ENCODE measurements around the gene ADGRD1.
"Not testable (repeated sequence)": the region's sequence is repeated elsewhere in the genome, so short reads cannot be mapped to it uniquely, and the experiment has no call there.

Gene ADGRD1

DNA sequence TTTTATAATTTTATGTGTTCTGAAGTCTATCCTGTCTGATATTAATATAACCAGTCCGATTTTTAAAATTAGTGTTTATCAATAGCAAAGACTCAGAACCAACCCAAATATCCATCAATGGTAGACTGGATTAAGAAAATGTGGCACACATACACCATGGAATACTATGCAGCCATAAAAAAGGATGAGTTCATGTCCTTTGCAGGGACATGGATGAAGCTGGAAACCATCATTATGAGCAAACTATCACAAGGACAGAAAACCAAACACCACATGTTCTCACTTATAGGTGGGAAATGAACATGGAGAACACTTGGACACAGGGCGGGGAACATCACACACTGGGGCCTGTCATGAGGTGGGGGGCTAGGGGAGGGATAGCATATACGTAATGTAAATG, 16.2 kb upstream of the ADGRD1 start:
- DNase-seq (ENCODE audit: low spot score), result not testable (repeated sequence)

DNA sequence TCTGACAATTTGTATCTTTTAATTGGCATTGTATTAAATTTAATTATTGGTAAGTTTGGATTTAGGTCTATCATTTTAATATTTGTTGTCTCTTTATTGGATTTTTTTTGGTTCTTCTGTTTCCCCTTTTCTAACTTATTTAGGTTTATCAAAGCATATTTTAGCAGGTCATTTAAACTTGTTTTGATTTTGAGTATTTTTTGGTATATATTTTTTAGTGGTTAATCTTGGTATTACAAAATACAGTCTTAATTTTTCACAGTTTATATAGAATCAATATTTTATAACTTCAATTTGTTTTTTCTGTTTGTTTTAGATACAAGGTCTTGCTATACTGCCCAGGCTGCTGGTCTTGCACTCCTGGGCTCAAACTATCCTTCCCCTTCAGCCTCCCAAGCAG, 15.5 kb upstream of the ADGRD1 start:
- no peak for DNase-seq (ENCODE audit: low spot score)

DNA sequence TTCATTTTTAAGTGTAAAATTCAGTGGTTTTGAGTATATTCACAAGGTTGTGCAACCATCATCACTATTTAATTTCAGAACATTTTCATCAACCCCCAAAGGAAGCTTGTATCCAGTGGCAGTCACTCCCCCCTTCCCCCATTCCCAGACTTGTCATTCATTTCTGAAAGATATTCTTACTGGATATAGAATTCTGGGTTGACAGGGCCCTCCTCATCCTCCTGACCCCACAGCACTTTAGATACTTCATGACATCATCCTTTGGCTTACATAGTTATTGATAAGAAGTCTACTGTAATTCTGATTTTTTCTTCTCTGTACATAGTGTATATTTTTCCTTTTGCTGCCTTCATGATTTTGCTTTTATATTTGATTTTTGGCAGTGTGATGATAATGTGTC, 8.8 kb upstream of the ADGRD1 start:
- no peak for DNase-seq (ENCODE audit: low spot score)

DNA sequence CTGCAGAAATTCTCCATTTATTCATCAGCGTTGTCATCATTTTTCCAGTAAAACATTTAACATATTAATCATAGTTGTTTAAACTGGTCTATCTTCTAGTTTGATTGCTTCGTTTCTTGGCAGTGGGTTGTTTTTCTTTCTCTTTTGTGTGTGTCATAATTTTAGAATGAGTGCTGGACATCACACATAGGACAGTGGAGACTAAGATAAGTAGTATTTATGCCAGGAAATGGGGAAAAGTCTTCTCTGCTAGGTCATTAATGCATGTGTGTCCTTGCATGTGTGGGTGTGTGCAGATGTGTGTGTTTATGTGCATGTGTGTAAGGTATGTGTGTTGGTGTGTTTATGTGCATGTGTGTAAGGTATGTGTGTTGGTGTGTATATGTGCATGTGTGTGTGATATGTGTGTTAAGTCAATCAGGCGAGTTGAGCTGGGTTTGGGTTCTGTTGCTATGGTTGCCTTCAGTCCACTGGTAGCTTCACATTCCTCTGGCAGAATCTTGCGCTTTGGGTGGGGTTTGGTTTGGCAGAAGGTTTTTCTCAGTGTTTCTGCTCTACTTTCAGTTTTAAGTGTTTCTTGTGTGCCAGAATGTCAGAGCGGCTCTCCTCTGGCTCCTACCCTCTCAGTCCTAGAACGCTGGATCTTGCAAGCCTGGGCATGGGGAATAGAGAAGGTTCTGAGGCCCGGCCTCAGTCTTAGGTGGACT, 7.8 kb upstream of the ADGRD1 start:
- peak; percentile 82 for DNase-seq (ENCODE audit: low spot score)

DNA sequence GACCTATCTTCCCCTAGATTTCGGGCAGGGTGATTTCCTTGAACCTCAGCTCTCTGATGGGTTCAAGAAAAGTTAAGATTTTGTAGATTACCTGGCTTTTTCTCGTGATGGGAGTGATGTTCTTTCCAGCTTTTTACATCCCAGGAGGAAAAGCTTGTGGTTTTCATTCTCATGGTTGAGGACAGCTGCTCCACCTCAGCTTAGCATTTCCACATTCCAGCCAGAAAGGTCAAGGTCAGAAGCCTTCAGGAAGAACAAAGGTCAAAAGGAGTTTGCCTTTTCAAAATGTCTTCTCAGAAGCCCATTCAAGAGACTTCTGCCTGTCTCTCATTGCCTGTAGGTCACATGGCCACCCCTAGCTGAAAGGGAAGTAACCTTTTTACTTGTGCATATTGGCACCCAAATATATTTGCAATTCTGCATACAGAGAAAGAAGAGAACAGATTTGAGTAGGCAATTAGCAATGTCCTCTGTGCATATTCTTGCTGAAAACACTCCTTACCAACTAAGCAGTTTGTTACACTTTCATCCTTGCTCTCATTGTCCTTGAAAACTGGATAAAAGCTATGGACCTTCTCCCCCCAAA, 6.6 kb upstream of the ADGRD1 start:
- no peak for DNase-seq (ENCODE audit: low spot score)

DNA sequence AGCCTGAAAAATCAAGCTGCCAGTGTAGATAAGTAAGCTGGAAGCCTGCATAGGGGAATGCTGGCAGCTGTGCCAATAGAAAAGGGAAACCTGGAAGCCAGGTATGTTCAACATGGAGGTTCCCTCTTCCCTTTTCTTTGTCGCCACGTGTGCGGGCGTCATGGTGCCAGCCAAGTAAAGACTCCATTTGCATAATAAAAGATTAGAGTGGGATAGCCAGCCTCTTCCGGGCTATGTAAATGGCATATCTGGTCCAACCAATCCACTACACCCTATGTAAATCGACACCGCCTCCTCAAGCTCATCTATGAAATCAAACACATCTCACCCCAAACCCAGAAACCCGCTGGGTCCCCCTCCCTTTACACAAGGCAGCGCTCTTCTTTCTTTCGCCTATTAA, 5.6 kb upstream of the ADGRD1 start:
- DNase-seq (ENCODE audit: low spot score), result no peak

DNA sequence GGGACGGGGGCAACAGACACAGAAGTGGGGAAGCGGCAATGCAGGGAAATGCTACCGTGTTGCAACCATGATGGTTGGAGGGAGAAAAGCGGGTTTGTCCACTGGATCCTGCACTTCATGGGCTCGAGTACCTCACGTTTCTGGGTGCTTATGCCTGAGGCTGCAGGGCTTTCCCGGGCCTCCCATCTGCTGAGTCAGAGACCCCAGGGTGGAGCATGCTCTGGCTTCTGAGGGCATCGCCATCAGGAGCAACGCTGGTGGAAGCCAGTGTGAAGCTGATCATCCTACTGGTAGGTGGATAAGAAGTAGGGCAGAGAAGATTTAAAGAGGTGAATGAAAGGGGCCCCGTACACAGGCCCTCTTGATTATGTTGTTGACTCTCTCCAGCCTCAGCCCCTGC, 5.0 kb upstream of the ADGRD1 start:
- no peak for DNase-seq (ENCODE audit: low spot score)

DNA sequence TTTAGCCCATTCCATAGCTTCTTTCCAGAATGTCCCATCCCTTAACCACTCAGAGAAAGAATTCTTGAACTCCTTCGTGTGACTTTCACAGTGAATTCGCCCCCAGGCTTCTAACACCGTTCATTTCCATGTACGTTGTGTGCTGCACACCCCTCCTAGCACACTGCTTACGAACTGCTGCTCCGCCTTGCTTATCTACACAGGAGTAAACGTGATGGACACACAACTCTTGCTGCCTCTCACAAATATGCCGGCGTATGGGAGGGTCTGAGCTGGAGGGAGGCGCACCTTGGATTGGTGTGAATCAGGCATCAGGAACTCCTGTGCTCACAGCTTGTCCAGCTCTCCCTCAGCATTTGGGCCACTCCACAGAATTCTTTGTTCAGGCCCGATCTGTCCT, 3.9 kb upstream of the ADGRD1 start:
- no peak for DNase-seq (ENCODE audit: low spot score)

DNA sequence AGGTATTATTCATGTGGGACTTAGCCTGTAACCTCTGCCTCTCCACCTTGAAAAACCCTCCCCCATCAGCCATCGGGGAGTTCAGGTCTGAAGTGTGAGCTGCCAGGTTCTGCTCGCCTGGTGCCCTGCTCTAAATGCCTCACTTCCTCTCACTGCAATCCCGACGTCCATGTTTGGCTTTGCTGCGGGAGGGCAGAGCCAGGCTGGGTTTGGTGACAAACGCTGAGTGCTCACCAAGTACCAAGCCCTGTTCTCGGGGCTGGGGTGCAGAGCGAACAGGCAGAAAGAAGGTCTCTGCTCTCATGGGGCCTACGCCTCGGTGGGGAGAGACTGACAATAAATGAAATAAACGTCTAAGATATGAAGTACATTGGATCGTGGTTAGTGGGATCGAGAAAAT, 2.1 kb upstream of the ADGRD1 start:
- no peak for DNase-seq (ENCODE audit: low spot score)

DNA sequence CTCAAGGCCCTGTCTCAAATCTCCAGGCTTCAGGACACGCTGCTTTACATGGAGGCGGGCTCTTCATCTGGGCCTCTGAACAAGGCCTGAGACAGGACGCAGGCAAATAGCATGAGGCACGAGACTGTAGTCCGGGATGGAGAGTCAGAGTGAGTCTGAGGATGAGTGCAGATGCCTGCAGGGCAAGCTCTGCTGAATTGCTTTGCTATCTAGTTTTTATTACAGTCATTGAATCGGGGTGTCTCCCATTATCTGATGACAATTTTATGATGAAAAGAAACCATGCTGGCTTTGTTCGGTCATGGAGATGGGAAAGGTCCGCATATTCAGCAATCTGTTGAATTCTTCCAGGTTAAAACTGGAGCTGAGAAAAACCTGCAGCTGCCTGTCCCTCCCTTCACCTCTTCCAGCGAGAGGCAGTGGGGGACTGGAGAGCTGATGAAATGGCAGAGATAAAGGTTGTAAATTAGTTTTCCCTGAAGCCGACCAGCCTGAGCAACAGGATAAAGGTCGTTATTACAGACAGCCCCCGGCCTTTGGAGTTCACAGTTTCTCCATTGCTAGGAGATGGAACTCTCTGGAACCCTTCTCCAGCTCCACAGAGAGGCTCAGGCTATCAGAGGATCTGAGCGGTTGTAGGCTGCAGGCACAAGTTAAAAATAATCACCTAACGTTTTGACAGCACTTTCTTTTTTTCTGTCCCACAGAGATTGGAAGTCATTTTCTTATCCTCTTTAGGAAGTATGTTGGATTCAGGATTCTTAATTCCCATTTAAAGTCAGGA, 1.3 kb upstream of the ADGRD1 start:
- no peak for DNase-seq (ENCODE audit: low spot score)

DNA sequence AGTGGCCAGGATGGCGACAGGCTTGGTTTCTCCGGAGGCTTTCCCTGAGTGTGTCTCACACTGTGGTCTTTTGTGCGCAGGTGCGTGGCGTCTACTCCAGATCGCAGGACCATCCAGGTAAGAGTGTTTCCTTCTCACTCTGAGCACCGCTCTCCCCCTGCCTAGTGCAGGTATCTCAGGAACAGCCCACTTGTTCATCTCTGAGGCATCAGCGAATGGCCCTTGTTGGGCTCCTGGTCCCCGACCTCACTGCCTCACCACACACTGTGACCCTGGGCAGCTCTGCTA, 781 bp downstream of the ADGRD1 start:
- no peak for DNase-seq (ENCODE audit: low spot score)

DNA sequence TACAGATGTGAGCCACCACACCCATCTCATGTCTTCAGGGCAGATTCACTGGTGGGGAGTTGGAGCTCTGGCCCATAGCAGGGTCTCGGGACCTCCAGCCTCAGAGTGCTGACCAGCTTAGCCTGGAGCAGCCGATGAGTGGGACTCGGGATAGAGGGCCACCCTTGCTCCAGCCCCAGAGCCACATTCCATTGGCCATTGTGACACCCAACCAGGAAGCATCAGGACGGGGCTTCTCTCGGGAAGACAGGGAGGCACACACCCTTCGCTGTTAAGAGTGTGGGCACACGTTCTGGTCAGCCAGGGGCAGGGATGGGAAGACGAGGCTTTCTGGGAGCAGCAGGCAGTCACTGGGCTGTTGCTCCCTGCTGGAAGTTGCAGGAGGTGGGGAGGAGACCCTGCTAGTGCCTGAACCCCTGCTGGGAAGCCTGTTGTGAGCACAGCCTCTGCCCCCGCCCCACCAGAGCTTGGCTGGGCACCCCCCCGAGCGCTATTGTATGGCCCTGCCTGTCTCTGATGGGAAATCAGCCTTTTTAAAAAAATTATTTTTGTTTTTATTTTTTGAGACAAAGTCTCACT, 1.6 kb downstream of the ADGRD1 start:
- DNase-seq (ENCODE audit: low spot score), result peak; percentile 72

DNA sequence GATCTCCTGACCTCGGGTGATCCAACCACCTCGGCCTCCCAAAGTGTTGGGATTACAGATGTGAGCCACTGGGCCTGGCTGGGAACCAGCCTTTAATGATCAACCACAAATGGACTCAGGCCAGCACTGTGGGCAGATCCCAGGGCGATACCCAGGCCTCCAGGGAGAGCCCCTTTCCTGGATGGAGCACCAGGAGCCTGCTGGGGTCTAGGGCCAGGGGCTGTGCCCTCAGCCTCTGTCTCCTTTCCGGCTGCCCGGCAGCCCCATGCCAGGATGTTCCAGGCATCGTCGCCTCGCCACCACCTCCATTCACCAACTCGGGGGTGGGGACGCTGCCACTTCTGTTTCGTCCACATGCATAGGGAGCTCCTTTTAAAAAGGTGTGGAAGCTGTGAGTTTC, 2.3 kb downstream of the ADGRD1 start:
- DNase-seq (ENCODE audit: low spot score), result no peak

DNA sequence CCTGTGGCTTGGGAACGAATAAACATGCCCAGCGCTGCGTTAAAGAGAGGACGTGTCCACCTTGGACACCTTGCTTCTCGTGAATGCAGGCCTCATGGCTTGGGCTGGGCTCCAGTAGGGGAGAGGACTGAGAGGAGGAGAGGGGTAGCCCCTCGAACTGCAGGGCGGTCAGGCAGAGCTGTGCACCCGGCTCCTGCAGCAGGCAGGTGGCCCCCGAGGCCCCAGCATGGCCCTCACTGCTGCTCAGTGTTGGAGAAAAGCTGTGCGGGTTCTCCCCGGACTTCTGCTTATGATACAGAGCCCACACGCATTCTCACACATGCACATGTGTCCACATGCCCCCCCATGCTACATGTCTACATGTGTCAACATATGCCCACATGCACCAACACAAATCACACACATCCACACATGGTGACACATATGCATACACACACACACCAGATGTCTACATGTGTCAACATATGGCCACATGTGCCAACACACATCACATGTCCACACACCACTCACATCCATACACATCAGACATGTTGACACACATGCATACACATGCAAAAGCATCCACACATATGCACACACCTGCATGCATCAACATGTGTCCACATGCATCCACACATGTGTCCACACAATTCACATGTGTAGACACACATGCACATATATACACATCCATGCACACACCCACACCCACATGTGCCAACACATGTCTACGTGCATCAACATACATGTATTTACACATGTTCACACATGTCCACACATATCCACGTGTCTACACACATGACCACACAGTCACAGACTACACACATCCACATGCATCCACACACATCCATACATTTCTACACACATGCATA, 3.0 kb downstream of the ADGRD1 start:
- DNase-seq (ENCODE audit: low spot score), result no peak

DNA sequence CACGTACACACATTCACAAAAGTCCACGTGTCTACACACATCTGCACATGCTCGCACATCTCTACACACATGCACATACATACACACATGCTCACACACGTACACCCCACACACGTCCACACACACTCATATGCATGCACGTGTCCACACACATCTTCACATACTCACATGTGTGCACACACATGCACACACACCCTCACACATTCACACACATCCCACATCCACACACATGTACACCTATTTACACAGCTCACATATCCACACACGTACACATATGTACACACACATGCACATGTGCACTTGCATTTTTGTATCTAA, 3.6 kb downstream of the ADGRD1 start:
- DNase-seq (ENCODE audit: low spot score), result no peak

DNA sequence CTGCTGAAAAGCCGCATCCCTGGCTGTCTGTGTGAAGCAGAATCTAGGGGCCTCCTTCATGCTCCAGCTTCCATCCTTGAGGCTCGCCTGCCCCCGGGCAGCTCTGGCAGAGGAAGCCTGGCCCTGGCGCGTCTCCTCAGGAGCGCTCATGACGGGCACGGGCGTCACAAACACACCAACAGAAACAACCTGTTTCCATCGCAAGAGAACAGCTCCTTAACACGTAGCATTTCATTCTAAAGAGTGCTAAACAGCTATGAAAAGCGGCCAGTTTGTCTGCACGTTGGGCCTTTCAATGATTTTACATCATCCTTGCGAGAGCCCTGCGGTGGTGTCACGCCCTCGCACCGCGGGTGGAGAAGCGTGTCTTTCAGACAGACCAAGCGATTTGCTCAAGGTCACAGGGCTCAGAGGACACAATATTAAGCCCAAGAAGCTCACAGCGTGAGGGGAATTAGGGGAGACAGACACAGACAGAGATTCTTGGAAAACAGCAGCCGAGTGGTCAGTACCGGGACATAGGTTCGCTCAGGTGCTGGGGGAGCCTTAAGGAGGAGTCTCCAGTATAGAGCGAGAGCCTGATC, 4.9 kb downstream of the ADGRD1 start:
- DNase-seq (ENCODE audit: low spot score), result no peak

DNA sequence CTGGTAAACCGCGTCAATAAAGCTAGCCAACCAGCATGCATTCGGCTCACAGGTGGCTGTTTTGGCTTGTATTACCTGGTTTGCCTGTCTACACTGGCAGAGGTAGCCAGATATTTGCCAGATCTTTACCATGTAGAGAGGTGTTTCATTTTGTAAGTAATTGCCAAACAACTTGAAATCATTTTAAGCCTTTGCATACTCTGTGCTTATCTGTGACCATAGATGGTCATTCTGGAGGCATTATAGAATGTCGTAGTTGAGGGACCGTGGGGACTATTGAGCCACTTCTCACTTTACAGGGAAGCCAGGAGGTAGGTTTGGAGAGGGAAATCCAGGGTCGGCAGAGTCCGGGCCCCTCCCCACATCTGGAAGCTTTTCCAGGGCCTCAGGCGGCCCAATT, 5.9 kb downstream of the ADGRD1 start:
- DNase-seq (ENCODE audit: low spot score), result no peak

DNA sequence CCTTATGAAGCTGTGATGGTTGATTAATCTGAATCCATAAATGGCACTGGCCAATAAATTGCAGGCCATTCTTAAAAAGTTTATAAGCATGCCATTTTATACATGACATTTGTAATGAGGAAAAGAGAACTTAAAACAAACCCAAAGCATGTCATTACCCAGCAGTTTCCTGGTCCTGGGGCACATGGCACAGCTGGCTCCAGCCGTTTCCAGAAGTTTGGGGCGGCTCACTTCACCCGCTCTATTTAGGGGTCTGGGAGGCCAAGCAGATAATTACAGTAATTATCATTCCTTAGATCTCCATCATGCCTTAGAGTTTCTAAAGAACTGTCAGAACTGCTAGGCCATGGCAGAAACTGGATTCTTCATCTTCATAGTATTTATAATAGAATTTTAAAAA, 6.4 kb downstream of the ADGRD1 start:
- DNase-seq (ENCODE audit: low spot score), result no peak

DNA sequence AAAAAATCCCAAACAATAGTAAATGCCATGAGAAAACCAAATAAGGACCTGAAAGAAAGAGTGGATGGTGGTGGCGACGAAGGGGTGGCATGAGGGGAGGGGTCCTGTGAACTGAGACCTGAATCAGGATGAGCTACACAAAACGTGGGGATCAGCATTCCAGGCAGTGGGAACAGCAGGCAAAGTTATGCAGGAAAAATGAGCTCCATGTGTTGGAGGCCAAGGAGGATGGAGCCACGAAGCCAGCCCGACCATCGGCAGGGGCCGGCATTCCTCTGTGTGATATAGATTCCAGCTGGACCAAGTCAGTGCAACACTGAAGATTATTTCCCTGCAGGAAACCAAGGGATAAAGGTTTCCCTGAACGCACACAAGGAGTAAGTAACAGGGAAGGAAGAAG, 7.1 kb downstream of the ADGRD1 start:
- DNase-seq (ENCODE audit: low spot score), result no peak

DNA sequence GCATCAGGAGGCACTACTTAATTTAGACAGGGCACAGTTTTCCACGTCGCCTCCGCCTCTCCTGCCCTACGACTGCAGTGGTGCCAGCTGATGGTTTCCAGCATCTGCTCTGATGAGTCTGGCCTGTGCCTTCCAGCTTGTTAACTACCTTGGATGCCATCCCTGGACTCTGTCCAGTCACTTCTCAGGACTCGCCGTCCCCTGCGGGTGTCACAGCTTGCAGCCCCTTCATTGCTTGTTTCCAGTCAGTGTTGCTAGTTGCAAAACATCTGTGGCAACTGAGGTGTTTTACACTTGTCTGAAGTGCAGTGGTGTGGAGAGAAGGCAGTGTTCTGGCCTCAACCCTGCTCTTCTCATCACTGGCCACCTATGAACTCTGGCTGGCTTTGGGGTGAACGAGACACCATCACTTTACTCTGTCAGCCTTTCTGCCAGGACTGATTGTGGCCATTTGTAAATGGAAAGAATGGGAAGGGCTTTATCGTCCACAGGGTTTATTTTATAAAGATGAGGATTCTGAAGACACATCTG, 8.3 kb downstream of the ADGRD1 start:
- no peak for DNase-seq (ENCODE audit: low spot score)

DNA sequence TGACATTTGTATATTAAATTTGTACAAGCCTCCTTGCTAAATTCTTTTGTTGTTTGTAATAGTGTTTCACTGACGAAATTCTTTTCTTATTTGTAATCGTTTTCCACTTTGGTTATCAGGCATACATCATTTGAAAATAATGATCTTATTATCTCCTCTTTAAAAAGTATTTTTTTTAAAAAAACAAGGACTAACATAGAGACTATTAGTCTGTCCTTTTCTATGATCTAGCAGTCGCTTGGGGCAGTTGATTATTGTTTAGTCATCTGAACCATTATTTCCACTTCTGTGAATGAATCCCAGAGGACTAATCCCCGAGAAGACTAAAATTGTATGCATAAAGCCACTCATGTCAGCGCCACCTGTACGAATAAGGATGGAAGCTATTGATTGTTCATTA, 11.5 kb downstream of the ADGRD1 start:
- DNase-seq (ENCODE audit: low spot score), result no peak

DNA sequence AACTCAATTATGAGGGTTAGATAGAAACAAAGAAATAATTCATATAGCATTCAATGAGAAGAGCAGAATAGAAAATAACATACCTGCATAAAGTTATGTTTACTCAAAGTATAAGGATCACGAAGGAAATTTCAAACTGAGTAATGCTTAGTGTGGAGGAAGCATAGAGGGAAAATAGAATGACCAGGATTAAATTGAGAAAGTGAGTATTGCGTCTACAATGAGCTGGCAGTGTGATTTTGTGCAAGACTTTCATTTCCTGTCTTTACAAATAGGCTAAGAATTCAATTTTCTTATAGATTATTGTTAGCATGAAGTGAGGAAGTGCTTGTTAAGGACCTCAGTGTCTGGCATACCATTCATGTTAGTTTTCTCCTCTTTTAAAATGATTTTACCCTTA, 12.0 kb downstream of the ADGRD1 start:
- peak; percentile 38 for DNase-seq (ENCODE audit: low spot score)
